H1 (cell line): Measurements from ENCODE around the gene FBXO5. TPM values are rescaled to one million over a fixed set of nuclear protein-coding genes. Genes with fewer than 3 reads are reported as not detected.

Source experiments
- BCL11A ChIP-seq, 2 experiments: IDR thresholded peaks; one replicate each; pipeline ENCODE4 v1.6.1; 2011; ENCODE audit warnings: low read depth in 2 of 2, low read length in 2 of 2, mild to moderate bottlenecking in 2 of 2
- CREB1 ChIP-seq: IDR thresholded peaks from 2 replicates; pipeline ENCODE4 v1.6.1; 2012; ENCODE audit warnings: inconsistent platforms
- FOSL1 ChIP-seq: IDR thresholded peaks from 2 replicates; pipeline ENCODE4 v1.6.1; 2011; ENCODE audit warnings: mild to moderate bottlenecking, low read depth, low read length, moderate library complexity; ENCODE audit not compliant: insufficient read depth
- GABPA ChIP-seq: IDR thresholded peaks from 2 replicates; pipeline ENCODE4 v1.6.1; 2011; ENCODE audit warnings: mild to moderate bottlenecking, low read length, moderate library complexity, borderline replicate concordance; ENCODE audit not compliant: insufficient read depth
- MAFK ChIP-seq: IDR thresholded peaks from 2 replicates; pipeline ENCODE4 v1.6.1; 2012; ENCODE audit warnings: low read depth, mild to moderate bottlenecking, improper control_type of control experiment, low read length
- RNF2 ChIP-seq: fragments of 200-900, 300-1000 bp; sonication (generic); IDR thresholded peaks from 2 replicates; pipeline ENCODE4 v1.7.1; 2016; ENCODE audit warnings: borderline replicate concordance, low read depth, mild to moderate bottlenecking, antibody characterized with exemption, low read length; ENCODE audit not compliant: poor library complexity, severe bottlenecking; ENCODE audit errors: missing control alignments
- RXRA ChIP-seq: IDR thresholded peaks from 2 replicates; pipeline ENCODE4 v1.6.1; 2011; ENCODE audit warnings: low read depth, mild to moderate bottlenecking, low read length, moderate library complexity; ENCODE audit not compliant: insufficient read depth
- SIX5 ChIP-seq: IDR thresholded peaks from 2 replicates; pipeline ENCODE4 v1.6.1; 2011; ENCODE audit warnings: mild to moderate bottlenecking, low read depth, low read length
- SP1 ChIP-seq: IDR thresholded peaks from 2 replicates; pipeline ENCODE4 v1.6.1; 2011; ENCODE audit warnings: low read depth, low read length
- SP4 ChIP-seq: IDR thresholded peaks from 2 replicates; pipeline ENCODE4 v1.6.1; 2012; ENCODE audit warnings: low read length, inconsistent platforms
- SRF ChIP-seq: IDR thresholded peaks from 2 replicates; pipeline ENCODE4 v1.6.1; 2011; ENCODE audit warnings: mild to moderate bottlenecking, low read depth, low read length, moderate library complexity
- TAF1 ChIP-seq: IDR thresholded peaks from 2 replicates; pipeline ENCODE4 v1.6.1; 2011; ENCODE audit warnings: mild to moderate bottlenecking, low read depth, low read length
- TBP ChIP-seq: IDR thresholded peaks from 2 replicates; pipeline ENCODE4 v1.6.1; 2011; ENCODE audit warnings: low read depth, low read length, improper control_type of control experiment
- TEAD4 ChIP-seq: IDR thresholded peaks from 2 replicates; pipeline ENCODE4 v1.6.1; 2012; ENCODE audit warnings: low read depth, low read length, inconsistent platforms, mixed read lengths
- YY1 ChIP-seq: IDR thresholded peaks from 2 replicates; pipeline ENCODE4 v1.6.1; 2011; ENCODE audit warnings: low read depth, mild to moderate bottlenecking, low read length
- ZNF274 ChIP-seq: IDR thresholded peaks from 2 replicates; pipeline ENCODE4 v1.7.0; 2012; ENCODE audit warnings: low read length, borderline replicate concordance; ENCODE audit errors: extremely low read depth
- polyA plus RNA-seq, 7 experiments: library from polyadenylated mRNA; depleted of rRNA in 3 of 7; stranded (reverse) in 5 of 7; unstranded in 2 of 7; fragments of >200 nt in 5 of 7; fragments of 200-250 nt in 2 of 7; gene quantifications; 1 replicate in 5 of 7; 2 replicates in 1 of 7; 4 replicates in 1 of 7; pipeline versions ENCODE4 v1.2.1 to v1.2.3, GENCODE V29; 2011 to 2013; ENCODE audit warnings: missing spikeins in 2 of 7, mixed read lengths in 2 of 7
- total RNA-seq: library from RNA; stranded (reverse); fragmentation: NEBNext Ultra II Directional; extraction: Animal tissue kit (Norgen Biotek cat#: 25700); gene quantifications from 2 replicates; pipeline ENCODE4 v1.2.1, GENCODE V29; 2021
- TF ChIP-seq, protein P1 (sequence below): IDR thresholded peaks from 2 replicates; pipeline ENCODE4 v1.6.1; 2012; ENCODE audit warnings: low read length, inconsistent platforms

The FBXO5 gene
- total and polyA plus RNA-seq, 2 of the 8 experiments (the other 6 are each of a cell fraction or from before 2014, with no cell fraction given): 13.7 to 55.1 TPM

DNA sequence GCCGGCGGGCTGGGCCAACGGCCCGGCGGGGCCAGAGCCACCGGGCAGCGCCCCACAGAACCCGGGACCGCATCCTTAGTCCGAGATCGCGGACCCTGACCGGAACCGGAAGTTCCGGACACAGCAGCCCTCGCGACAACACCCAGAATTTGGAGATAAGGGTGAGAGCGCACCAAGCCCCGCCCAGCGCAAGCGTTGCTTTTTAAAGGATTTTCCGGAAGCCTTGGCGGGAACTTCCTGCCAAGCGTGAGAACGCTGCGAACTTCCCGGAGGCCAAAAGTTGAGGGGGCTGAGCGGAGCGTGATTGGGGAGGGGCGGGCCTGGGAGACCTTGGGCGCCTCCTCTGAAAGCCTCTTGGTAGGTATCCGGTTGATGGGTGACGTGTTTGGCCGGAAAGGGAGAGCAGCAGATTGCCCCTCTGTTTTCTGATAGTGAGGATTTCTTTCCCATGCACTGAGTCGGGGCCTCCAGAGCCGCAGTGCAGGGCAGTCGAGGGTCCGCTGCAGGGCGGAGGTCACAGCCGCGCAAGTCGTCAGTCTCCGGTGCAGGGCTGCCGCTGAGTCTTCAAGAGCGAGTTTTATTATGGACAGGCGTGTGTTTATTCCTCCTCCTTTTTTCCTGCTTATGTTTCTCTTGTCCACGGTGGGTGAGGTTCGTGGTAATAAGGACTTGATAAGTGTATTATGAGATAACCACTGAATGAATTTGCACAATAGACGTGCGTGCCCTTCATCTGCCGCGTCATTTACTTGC, 19.9 kb upstream of the FBXO5 start, which contains the start of gene MTRF1L (continued):
- TF ChIP-seq FOSL1: no peak
- TF ChIP-seq, protein P1, sequence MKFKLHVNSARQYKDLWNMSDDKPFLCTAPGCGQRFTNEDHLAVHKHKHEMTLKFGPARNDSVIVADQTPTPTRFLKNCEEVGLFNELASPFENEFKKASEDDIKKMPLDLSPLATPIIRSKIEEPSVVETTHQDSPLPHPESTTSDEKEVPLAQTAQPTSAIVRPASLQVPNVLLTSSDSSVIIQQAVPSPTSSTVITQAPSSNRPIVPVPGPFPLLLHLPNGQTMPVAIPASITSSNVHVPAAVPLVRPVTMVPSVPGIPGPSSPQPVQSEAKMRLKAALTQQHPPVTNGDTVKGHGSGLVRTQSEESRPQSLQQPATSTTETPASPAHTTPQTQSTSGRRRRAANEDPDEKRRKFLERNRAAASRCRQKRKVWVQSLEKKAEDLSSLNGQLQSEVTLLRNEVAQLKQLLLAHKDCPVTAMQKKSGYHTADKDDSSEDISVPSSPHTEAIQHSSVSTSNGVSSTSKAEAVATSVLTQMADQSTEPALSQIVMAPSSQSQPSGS: no peak
- no peak for TF ChIP-seq RNF2
- no peak for TF ChIP-seq BCL11A (IDR thresholded peaks at IDR 0.05; ENCODE audit: low read depth in 2 of 2, low read length in 2 of 2)
- TF ChIP-seq MAFK: no peak
- TF ChIP-seq CREB1: peak; percentile 33; the same call in 1 of the 2 replicates
- TF ChIP-seq SP1: no peak
- no peak for TF ChIP-seq ZNF274
- TF ChIP-seq TEAD4: no peak
- TF ChIP-seq SP4: peak; percentile 45; the same call in 1 of the 2 replicates
- peak; percentile 76 for TF ChIP-seq TBP
- peak; percentile 80; the same call in 1 of the 2 replicates for TF ChIP-seq RXRA
- peak; percentile 78; the same call in 1 of the 2 replicates for TF ChIP-seq TAF1
- no peak for TF ChIP-seq YY1
- peak; percentile 86; the same call in 1 of the 2 replicates for TF ChIP-seq GABPA
- no peak for TF ChIP-seq SIX5
- no peak for TF ChIP-seq SRF
